Measurements from ENCODE around the gene DUSP11. TPM values are rescaled to one million over a fixed set of nuclear protein-coding genes. Genes with fewer than 3 reads are reported as not detected.

The DUSP11 gene
- polyA plus RNA-seq, 1 of the 3 experiments (the other 2 are of a cell fraction), result 14.4 TPM

- TF ChIP-seq REST (IDR thresholded peaks at IDR 0.05; ENCODE audit: low read depth, low read length) (0 out of 2 replicates have a peak, but pooled peaks have one; percentile 46), IRF3 (IDR thresholded peaks at IDR 0.05; ENCODE audit: low read depth, low read length) (no peak; the same call in 1 of the 2 replicates), JUND (IDR thresholded peaks at IDR 0.05) (no peak), USF2 (IDR thresholded peaks at IDR 0.05; ENCODE audit: borderline replicate concordance, low read depth, low read length) (no peak), RXRA (IDR thresholded peaks at IDR 0.05; ENCODE audit: borderline replicate concordance, low read depth) (no peak), NRF1 (IDR thresholded peaks at IDR 0.05; ENCODE audit: low read depth, low read length) (no peak), CTCF (IDR thresholded peaks at IDR 0.05) (no peak), FOXJ3 (CRISPR knock-in tag; IDR thresholded peaks at IDR 0.05) (peak; percentile 63; the same call in 1 of the 2 replicates), GABPA (IDR thresholded peaks at IDR 0.05; ENCODE audit: low read depth) (peak; percentile 99), TAF1 (IDR thresholded peaks at IDR 0.05; ENCODE audit: borderline replicate concordance, low read depth, low read length) (peak; percentile 90), CHD2 (IDR thresholded peaks at IDR 0.05; ENCODE audit: low read length, partially characterized antibody) (peak; percentile 96), SIN3A (IDR thresholded peaks at IDR 0.05; ENCODE audit: borderline replicate concordance, low read depth, low read length) (peak; percentile 98), NFIC (IDR thresholded peaks at IDR 0.05; ENCODE audit: borderline replicate concordance) (no peak), GATA2 (CRISPR knock-in tag; IDR thresholded peaks at IDR 0.05) (no peak), YY1 (IDR thresholded peaks at IDR 0.05; ENCODE audit: low read depth) (peak; percentile 66; the same call in 1 of the 2 replicates), RCOR1 (IDR thresholded peaks at IDR 0.05; ENCODE audit: low read length) (no peak), ELF1 (IDR thresholded peaks at IDR 0.05) (peak; percentile 95), EP300 (IDR thresholded peaks at IDR 0.05; ENCODE audit: borderline replicate concordance in 1 of 2, low read depth in 1 of 2, low read length in 1 of 2) (no peak; a peak in 2 of 4 replicates), POLR2AphosphoS5 (IDR thresholded peaks at IDR 0.05; ENCODE audit: low read depth, low read length) (peak; percentile 84), TEAD4 (IDR thresholded peaks at IDR 0.05; ENCODE audit: borderline replicate concordance, insufficient read depth) (no peak), FOSL2 (IDR thresholded peaks at IDR 0.05; ENCODE audit: borderline replicate concordance, low read depth) (no peak), MEF2A (IDR thresholded peaks at IDR 0.05; ENCODE audit: borderline replicate concordance, low read depth) (no peak)
- TF ChIP-seq, protein P1, sequence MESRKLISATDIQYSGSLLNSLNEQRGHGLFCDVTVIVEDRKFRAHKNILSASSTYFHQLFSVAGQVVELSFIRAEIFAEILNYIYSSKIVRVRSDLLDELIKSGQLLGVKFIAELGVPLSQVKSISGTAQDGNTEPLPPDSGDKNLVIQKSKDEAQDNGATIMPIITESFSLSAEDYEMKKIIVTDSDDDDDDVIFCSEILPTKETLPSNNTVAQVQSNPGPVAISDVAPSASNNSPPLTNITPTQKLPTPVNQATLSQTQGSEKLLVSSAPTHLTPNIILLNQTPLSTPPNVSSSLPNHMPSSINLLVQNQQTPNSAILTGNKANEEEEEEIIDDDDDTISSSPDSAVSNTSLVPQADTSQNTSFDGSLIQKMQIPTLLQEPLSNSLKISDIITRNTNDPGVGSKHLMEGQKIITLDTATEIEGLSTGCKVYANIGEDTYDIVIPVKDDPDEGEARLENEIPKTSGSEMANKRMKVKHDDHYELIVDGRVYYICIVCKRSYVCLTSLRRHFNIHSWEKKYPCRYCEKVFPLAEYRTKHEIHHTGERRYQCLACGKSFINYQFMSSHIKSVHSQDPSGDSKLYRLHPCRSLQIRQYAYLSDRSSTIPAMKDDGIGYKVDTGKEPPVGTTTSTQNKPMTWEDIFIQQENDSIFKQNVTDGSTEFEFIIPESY (IDR thresholded peaks at IDR 0.05; ENCODE audit: borderline replicate concordance, low read depth), result no peak
Measured at GRCh38 chr2:73736855-73737779, 42.8 kb downstream of the DUSP11 start, which contains the start of gene TPRKB (continued).
